OCI-LY7 (cell line): Measurements from ENCODE around the gene SLC22A6.

ENCODE experiments used
- EZH2phosphoT487 ChIP-seq: fragments of 200-600 bp; sonication (generic); IDR thresholded peaks from 2 replicates; pipeline ENCODE4 v1.6.1; 2018; ENCODE audit warnings: low read depth, borderline replicate concordance, mild to moderate bottlenecking, mixed run types, antibody characterized with exemption, low read length, moderate library complexity, mixed read lengths
- TF ChIP-seq, protein P1 (sequence below): fragments of 200-600 bp; sonication (generic); conservative IDR thresholded peaks from 2 replicates; pipeline ENCODE4 v1.5.1; 2014; ENCODE audit warnings: mild to moderate bottlenecking, antibody characterized with exemption, low read length, moderate library complexity, mixed read lengths

DNA sequence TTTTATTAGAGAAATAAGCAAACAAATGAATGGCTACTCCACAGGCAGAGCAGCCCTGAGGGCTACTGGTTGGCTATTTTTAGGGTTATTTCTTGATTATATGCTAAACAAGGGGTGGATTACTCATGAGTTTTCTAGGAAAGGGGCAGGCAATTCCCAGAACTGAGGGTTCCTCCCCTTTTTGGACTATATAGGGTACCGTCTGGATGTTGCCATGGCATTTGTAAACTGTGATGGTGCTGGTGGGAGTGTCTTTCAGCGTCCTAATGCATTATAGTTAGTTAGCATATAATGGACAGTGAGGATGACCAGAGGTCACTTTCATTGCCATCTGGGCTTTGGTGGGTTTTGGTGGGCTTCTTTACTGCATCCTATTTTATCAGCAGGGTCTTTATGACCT lies 19.2 kb downstream of the SLC22A6 start:
- TF ChIP-seq, protein P1, sequence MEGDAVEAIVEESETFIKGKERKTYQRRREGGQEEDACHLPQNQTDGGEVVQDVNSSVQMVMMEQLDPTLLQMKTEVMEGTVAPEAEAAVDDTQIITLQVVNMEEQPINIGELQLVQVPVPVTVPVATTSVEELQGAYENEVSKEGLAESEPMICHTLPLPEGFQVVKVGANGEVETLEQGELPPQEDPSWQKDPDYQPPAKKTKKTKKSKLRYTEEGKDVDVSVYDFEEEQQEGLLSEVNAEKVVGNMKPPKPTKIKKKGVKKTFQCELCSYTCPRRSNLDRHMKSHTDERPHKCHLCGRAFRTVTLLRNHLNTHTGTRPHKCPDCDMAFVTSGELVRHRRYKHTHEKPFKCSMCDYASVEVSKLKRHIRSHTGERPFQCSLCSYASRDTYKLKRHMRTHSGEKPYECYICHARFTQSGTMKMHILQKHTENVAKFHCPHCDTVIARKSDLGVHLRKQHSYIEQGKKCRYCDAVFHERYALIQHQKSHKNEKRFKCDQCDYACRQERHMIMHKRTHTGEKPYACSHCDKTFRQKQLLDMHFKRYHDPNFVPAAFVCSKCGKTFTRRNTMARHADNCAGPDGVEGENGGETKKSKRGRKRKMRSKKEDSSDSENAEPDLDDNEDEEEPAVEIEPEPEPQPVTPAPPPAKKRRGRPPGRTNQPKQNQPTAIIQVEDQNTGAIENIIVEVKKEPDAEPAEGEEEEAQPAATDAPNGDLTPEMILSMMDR, result no peak
- no peak for TF ChIP-seq EZH2phosphoT487
